ENCODE data around the gene ATP1A4.

ATP1A4 gene

DNA sequence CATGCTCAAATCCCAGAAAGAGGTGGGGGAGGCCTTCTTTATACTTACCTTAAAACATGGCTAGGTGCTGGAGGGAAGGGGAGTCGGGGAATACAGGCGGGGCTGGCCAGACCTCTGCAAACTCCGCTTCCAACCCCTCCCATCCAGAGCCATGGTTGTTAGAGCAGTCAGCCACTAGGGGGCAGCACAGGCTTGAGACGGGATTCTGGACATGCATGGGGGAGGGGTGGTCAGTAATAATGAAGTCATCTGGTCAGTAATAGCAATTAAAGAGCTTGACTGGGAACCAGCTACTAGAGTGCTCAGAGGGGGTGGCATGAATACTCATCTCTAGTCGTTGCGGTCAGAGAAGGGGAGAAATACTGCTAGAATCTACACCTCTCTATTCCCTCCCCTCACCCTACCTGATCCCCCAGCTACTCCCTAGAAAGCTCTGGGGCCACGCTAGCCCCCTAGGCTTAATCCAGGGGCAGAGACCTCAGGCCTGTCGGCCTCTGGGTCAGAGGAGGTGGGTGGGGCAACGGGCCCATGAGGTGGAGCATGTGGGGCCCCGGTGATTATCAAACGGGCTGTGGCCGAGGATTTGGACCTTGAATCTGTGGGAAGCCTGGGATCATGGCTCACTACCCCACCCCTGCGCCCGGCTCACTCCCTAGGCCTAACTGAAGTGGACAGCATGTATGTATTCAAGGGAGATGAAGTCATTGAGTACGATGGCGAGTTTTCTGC lies 41.9 kb downstream of the ATP1A4 start:
- DNase-seq (ENCODE audit: low read depth) = peak; percentile 52
- peak; percentile 95 for TF ChIP-seq CTCF (conservative IDR thresholded peaks at IDR 0.05; ENCODE audit: low read depth, low read length)
- no peak overlapping the region for H3K4me3 ChIP-seq (ENCODE audit: low read length)

DNA sequence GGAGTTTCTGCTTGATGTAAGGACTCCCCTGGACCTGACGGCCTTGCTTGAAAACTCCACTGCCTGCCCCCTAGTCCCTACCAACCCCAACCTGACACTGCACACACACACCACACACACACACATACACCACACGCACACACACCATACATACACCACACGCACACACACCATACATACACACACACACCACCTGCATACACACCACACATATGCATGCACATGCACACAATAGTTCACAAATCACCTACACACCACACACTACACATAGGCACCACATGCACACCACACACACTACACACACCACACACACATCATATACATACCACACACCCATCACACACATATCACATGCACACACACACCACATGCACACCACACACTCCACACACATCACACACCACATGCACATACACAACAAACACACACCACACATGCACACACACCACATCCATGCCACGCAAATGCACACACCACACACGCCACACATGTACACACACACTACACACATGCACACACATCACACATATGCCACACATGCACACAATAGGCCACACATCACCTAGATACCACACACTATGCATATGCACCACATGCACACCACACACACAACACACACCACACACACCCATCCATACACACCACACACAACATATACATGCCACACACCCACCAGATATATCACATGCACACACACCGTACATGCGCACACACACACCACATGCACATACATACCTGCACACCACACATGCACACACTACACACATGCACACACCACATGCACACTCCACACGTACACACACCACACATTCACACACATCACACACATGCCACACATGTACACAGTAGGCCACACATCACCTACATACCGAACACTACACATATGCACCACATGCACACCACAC lies 42.7 kb downstream of the ATP1A4 start:
- H3K4me3 ChIP-seq (ENCODE audit: low read length) = no peak overlapping the region
- DNase-seq (ENCODE audit: low read depth) = no peak
- TF ChIP-seq CTCF (conservative IDR thresholded peaks at IDR 0.05; ENCODE audit: low read depth, low read length) = no peak

DNA sequence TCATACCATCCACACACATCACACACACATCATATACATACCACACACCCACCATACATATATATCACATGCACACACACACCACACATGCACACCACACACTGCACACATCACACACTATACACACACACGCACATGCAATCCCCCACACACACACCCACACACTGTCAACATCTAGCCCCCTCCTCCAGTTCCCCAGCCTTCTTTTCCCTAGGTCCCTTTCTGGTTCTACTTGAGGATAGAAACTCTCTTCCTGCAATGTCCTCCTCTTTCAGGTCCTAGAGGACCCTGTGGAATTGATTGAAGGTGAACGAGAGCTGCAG lies 43.3 kb downstream of the ATP1A4 start:
- no peak for TF ChIP-seq CTCF (conservative IDR thresholded peaks at IDR 0.05; ENCODE audit: low read depth, low read length)

DNA sequence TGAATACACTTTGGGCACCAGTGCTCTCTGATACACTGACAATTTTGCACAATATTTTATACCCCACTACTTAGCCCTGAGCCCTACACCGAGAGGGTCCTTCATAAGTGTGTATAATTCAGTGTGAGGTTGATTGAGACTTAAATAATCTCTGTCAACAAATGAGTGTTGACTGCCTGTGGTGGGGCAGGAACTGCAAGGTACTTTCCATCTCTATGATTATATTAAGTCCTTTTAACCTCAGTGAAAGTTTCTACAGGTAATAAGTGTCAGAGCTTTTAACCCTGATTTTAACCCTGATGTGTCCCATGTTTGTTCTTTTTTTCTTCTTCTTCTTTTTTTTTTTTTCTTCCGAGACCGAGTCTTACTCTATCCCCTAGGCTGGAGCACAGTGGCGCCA lies 44.7 kb downstream of the ATP1A4 start:
- TF ChIP-seq CTCF (conservative IDR thresholded peaks at IDR 0.05; ENCODE audit: low read depth, low read length) = no peak
- no peak overlapping the region for H3K4me3 ChIP-seq (ENCODE audit: low read length)
- no peak for DNase-seq (ENCODE audit: low read depth)

More for the DNA sequence above, 43.3 kb downstream of the ATP1A4 start:
- no peak for DNase-seq (ENCODE audit: low read depth)
- no peak overlapping the region for H3K4me3 ChIP-seq (ENCODE audit: low read length)

- DNase-seq (ENCODE audit: low read depth) = no peak
- no peak for TF ChIP-seq CTCF (conservative IDR thresholded peaks at IDR 0.05; ENCODE audit: low read depth, low read length)
- H3K4me3 ChIP-seq (ENCODE audit: low read length) = no peak overlapping the region
Measured at GRCh38 chr1:160197231-160197630, 45.8 kb downstream of the ATP1A4 start.

DNA sequence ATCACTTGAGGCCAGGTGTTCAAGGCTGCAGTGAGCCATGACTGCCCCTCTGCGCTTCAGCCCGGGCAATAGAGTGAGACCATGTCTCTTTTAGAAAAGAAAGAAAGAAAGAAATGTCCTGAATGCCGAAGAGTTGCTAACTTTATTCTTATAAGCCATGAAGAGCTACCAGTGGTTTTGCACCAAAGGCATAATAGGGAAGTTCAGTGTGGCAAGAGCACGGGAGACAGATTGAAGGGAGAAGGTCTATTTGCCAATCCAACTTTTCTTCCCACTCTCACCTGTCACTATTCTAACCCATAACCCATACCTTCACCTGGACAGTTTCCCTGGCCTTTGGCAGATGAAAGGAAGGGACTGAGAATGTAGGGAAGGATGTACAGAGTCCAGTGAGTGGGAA lies 49.4 kb downstream of the ATP1A4 start:
- TF ChIP-seq CTCF (conservative IDR thresholded peaks at IDR 0.05; ENCODE audit: low read depth, low read length) = no peak
- no peak overlapping the region for H3K4me3 ChIP-seq (ENCODE audit: low read length)
- DNase-seq (ENCODE audit: low read depth) = no peak
